A549 (cell line): ENCODE data around the gene CCDC154. TPM values are rescaled to one million over a fixed set of nuclear protein-coding genes. Genes with fewer than 3 reads are reported as not detected.

Experiments used
- ATAC-seq, 2 experiments: fragments of 200-7000 bp in 1 of 2; fragments of >200 bp in 1 of 2; cut with Nextera tagmentation in 1 of 2; cut with Tn5 transposase in 1 of 2; 3 replicates each; pipeline versions ENCODE4 v1.8.0 to v1.9.1; 2018 to 2020; ENCODE audit warnings: mild to moderate bottlenecking in 1 of 2, moderate library complexity in 1 of 2
- CTCF ChIA-PET: fragments of 300-600 bp; sonication (Branson Sonifier 250); formaldehyde crosslinking; extraction: SDS; loops from one replicate; lab custom pipeline; 2021; ENCODE audit warnings: antibody characterized with exemption, inconsistent platforms; lab: Yijun Ruan, JAX
- POLR2A ChIA-PET: fragments of 350-600 bp; formaldehyde crosslinking; extraction: SDS; loops from one replicate; lab custom pipeline; 2021; ENCODE audit warnings: antibody characterized with exemption, inconsistent platforms; lab: Yijun Ruan, JAX
- DNase-seq, 2 experiments: peaks; one replicate each; pipeline versions ENCODE4 v3.0.0 to v3.0.0-alpha.2; 2011 to 2016; ENCODE audit warnings: low read depth in 1 of 2, low spot score in 1 of 2
- FAIRE-seq: peaks from 2 replicates; lab custom pipeline; 2011; peaks lifted over from hg19 to GRCh38; lab: Jason Lieb, UNC
- H3K27ac ChIP-seq, 2 experiments: fragments of >200 bp; sonication (Bioruptor Twin); formaldehyde crosslinking; 3 replicates each; pipeline ENCODE4 v1.5.1; 2016 to 2017
- H3K4me1 ChIP-seq: fragments of >200 bp; sonication (Bioruptor Twin); formaldehyde crosslinking; 3 replicates; pipeline ENCODE4 v1.6.1; 2016
- H3K4me2 ChIP-seq: fragments of >200 bp; sonication (Bioruptor Twin); formaldehyde crosslinking; 3 replicates; pipeline ENCODE4 v1.6.1; 2016
- H3K4me3 ChIP-seq: fragments of >200 bp; sonication (Bioruptor Twin); formaldehyde crosslinking; 3 replicates; pipeline ENCODE4 v1.5.1; 2016
- H3K9me3 ChIP-seq: fragments of >200 bp; sonication (Bioruptor Twin); formaldehyde crosslinking; 3 replicates; pipeline ENCODE4 v1.6.1; 2016
- CEBPB ChIP-seq, 2 experiments: fragments of >200 bp in 1 of 2; sonication (Bioruptor Twin) in 1 of 2; formaldehyde crosslinking in 1 of 2; IDR thresholded peaks; 2 replicates each; pipeline ENCODE4 v1.6.1; 2012 to 2016
- CHD4 ChIP-seq: fragments of 200-600 bp; sonication (generic); IDR thresholded peaks from 2 replicates; pipeline ENCODE4 v1.6.1; 2016; ENCODE audit warnings: antibody characterized with exemption, mild to moderate bottlenecking, borderline replicate concordance
- EHF ChIP-seq: fragments of 250-450 bp; sonication (Bioruptor Pico); IDR thresholded peaks from 2 replicates; pipeline ENCODE4 v1.5.0; 2020; ENCODE audit warnings: mild to moderate bottlenecking
- FOSB ChIP-seq: fragments of 250-450 bp; sonication (Bioruptor Pico); IDR thresholded peaks from 2 replicates; pipeline ENCODE4 v1.5.0; 2020; ENCODE audit warnings: mild to moderate bottlenecking, moderate library complexity
- FOXS1 ChIP-seq: fragments of 250-450 bp; sonication (Bioruptor Pico); IDR thresholded peaks from 2 replicates; pipeline ENCODE4 v1.5.0; 2020; ENCODE audit warnings: mild to moderate bottlenecking, moderate library complexity
- HEYL ChIP-seq: fragments of 250-450 bp; sonication (Bioruptor Pico); IDR thresholded peaks from 2 replicates; pipeline ENCODE4 v1.8.0; 2021; ENCODE audit warnings: mild to moderate bottlenecking, moderate library complexity
- JUN ChIP-seq, 2 experiments: fragments of >200 bp; sonication (Bioruptor Twin); formaldehyde crosslinking; IDR thresholded peaks; 2 replicates in 1 of 2; 3 replicates in 1 of 2; pipeline ENCODE4 v1.6.1; 2016 to 2017
- KDM1A ChIP-seq: fragments of 200-600 bp; sonication (generic); IDR thresholded peaks from 2 replicates; pipeline ENCODE4 v1.6.1; 2016; ENCODE audit warnings: low read depth, mild to moderate bottlenecking
- KDM5A ChIP-seq: fragments of 200-600 bp; sonication (generic); IDR thresholded peaks from 2 replicates; pipeline ENCODE4 v1.6.1; 2016; ENCODE audit warnings: antibody characterized with exemption, mild to moderate bottlenecking
- MAZ ChIP-seq: fragments of 150-350 bp; IDR thresholded peaks from 2 replicates; pipeline ENCODE4 v1.6.1; 2014; ENCODE audit warnings: antibody characterized with exemption, low read depth, low read length, borderline replicate concordance
- NFE2L2 ChIP-seq: fragments of 150-350 bp; conservative IDR thresholded peaks from 2 replicates; pipeline ENCODE4 v1.6.1; 2014; ENCODE audit warnings: low read length
- NPAS2 ChIP-seq: fragments of 250-450 bp; sonication (Bioruptor Pico); IDR thresholded peaks from 2 replicates; pipeline ENCODE4 v1.8.0; 2022; ENCODE audit warnings: mild to moderate bottlenecking, moderate library complexity, borderline replicate concordance
- PHF8 ChIP-seq: fragments of 200-600 bp; sonication (generic); IDR thresholded peaks from 2 replicates; pipeline ENCODE4 v1.6.1; 2016; ENCODE audit warnings: low read depth, mild to moderate bottlenecking, antibody characterized with exemption, moderate library complexity, borderline replicate concordance
- POLR2AphosphoS2 ChIP-seq: conservative IDR thresholded peaks from 2 replicates; pipeline ENCODE4 v1.6.1; 2012; ENCODE audit warnings: low read length, improper control_type of control experiment, inconsistent platforms
- RFX5 ChIP-seq: fragments of 450-650 bp; IDR thresholded peaks from 2 replicates; pipeline ENCODE4 v1.7.1; 2014; ENCODE audit warnings: antibody characterized with exemption, mild to moderate bottlenecking, moderate library complexity
- RNF2 ChIP-seq: fragments of 200-600 bp; sonication (generic); IDR thresholded peaks from 2 replicates; pipeline ENCODE4 v1.6.1; 2016; ENCODE audit warnings: low read depth, mild to moderate bottlenecking, antibody characterized with exemption, moderate library complexity, borderline replicate concordance
- TFCP2L1 ChIP-seq: fragments of 250-450 bp; sonication (Bioruptor Pico); IDR thresholded peaks from 2 replicates; pipeline ENCODE4 v1.5.0; 2021; ENCODE audit warnings: mild to moderate bottlenecking
- ZFP36 ChIP-seq: fragments of 450-650 bp; IDR thresholded peaks from 2 replicates; pipeline ENCODE4 v1.6.1; 2014; ENCODE audit warnings: borderline replicate concordance; ENCODE audit not compliant: partially characterized antibody
- ZNF302 ChIP-seq: fragments of 250-450 bp; sonication (Bioruptor Pico); IDR thresholded peaks from 2 replicates; pipeline ENCODE4 v1.9.0; 2021; ENCODE audit warnings: inconsistent platforms, mild to moderate bottlenecking, moderate library complexity
- ZSCAN20 ChIP-seq: fragments of 250-450 bp; sonication (Bioruptor Pico); IDR thresholded peaks from 2 replicates; pipeline ENCODE4 v1.8.0; 2022; ENCODE audit warnings: mild to moderate bottlenecking, moderate library complexity
- WGBS: methylation state at CpG from one replicate; pipeline ENCODE4 v1.1.6; 2017; ENCODE audit errors: missing lambda C conversion rate; 5-methylcytosine and 5-hydroxymethylcytosine counted together
- polyA plus RNA-seq, 4 experiments: library from polyadenylated mRNA; depleted of rRNA in 3 of 4; stranded (reverse); fragments of >200 nt; fragmentation: RNase III in 1 of 4; extraction: RNeasy Plus Mini Kit Qiagen cat#74134 plus additional on column Dnase treatment in 1 of 4; gene quantifications; 2 replicates in 3 of 4; 3 replicates in 1 of 4; pipeline ENCODE4 v1.2.3, GENCODE V29; 2011 to 2017
- TF ChIP-seq, protein P1 (sequence below): fragments of >200 bp; sonication (Bioruptor Twin); formaldehyde crosslinking; IDR thresholded peaks from 3 replicates; pipeline ENCODE4 v1.6.1; 2016
- TF ChIP-seq, protein P2 (sequence below): fragments of >200 bp; sonication (Bioruptor Twin); formaldehyde crosslinking; IDR thresholded peaks from 3 replicates; pipeline ENCODE4 v1.5.1; 2016
- TF ChIP-seq, protein P3 (sequence below): fragments of >200 bp; sonication (Bioruptor Twin); formaldehyde crosslinking; IDR thresholded peaks from 2 replicates; pipeline ENCODE4 v1.6.1; 2016

CCDC154 gene
- polyA plus RNA-seq, 2 of the 4 experiments (the other 2 are of a cell fraction): 0.16 to 0.74 TPM

GRCh38 chr16:1431497-1432270 lies 12.7 kb downstream of the CCDC154 start:
- H3K4me2 ChIP-seq: no peak overlapping the region
- DNase-seq (no peak), ATAC-seq (no peak), FAIRE-seq (no peak)
- ChIA-PET CTCF (no interaction called here), POLR2A (interaction anchor here (0.7 kb wide), 1 partner anchor 11 kb away, joined by 3 read pairs; the partner anchor contains the start of gene UQCC4)
- TF ChIP-seq JUN (IDR thresholded peaks at IDR 0.05): no peak
- no peak overlapping the region for H3K4me3 ChIP-seq
- no peak overlapping the region for H3K27ac ChIP-seq
- no peaks in the 10 kb centered on the region for H3K9me3 ChIP-seq
- WGBS: 77% methylated on average over 5 of the region's 20 CpGs
- H3K4me1 ChIP-seq: peaks cover 10% of the 10 kb centered on the region; the same call in 2 of the 3 replicates

- ATAC-seq (no peak), FAIRE-seq (no peak)
- no peak within 1 kb of the TSS for H3K4me2 ChIP-seq
- peaks cover 10% of the 10 kb centered on the region; the same call in 2 of the 3 replicates for H3K4me1 ChIP-seq
- POLR2A ChIA-PET: interaction anchor here (0.7 kb wide), 1 partner anchor 10 kb away, joined by 3 read pairs; the partner anchor contains the start of gene UQCC4
- H3K27ac ChIP-seq: no peak within 1 kb of the TSS
- WGBS: 58% methylated on average over 19 of the region's 35 CpGs
- no peaks in the 10 kb centered on the region for H3K9me3 ChIP-seq
- TF ChIP-seq RFX5: no peak
- no peak for TF ChIP-seq PHF8
- TF ChIP-seq KDM1A: no peak
- no peak for TF ChIP-seq FOXS1 (CRISPR knock-in tag)
- TF ChIP-seq, all 56 proteins: peak for 0
- CTCF ChIA-PET: no interaction called here
- DNase-seq: no peak
- H3K4me3 ChIP-seq: no peak within 1 kb of the TSS
Observed at GRCh38 chr16:1430759-1431496, 13.4 kb downstream of the CCDC154 start, which contains the start of gene PERCC1. Gene PERCC1, plus strand, starts transcription at chr16:1431078. Its CDS starts 1,516 bp downstream, at chr16:1432594.

GRCh38 chr16:1430214-1430758 lies 14.1 kb downstream of the CCDC154 start:
- Histone ChIP-seq H3K27ac (no peak overlapping the region), H3K9me3 (no peaks in the 10 kb centered on the region), H3K4me3 (no peak overlapping the region), H3K4me2 (no peak overlapping the region), H3K4me1 (peaks cover 10% of the 10 kb centered on the region; the same call in 2 of the 3 replicates)
- WGBS: 81% methylated on average over 14 of the region's 14 CpGs
- no peak for DNase-seq
- no peak for FAIRE-seq
- TF ChIP-seq RNF2 (no peak), ZSCAN20 (CRISPR knock-in tag) (no peak), CEBPB (IDR thresholded peaks at IDR 0.05) (no peak), TFCP2L1 (CRISPR knock-in tag) (no peak), MAZ (no peak), POLR2AphosphoS2 (no peak), EHF (no peak), NFE2L2 (no peak), ZFP36 (no peak), NPAS2 (no peak), CHD4 (no peak), FOSB (CRISPR knock-in tag) (no peak), KDM5A (no peak), HEYL (CRISPR knock-in tag) (no peak), ZNF302 (CRISPR knock-in tag) (no peak), RFX5 (no peak)
- TF ChIP-seq, protein P1, sequence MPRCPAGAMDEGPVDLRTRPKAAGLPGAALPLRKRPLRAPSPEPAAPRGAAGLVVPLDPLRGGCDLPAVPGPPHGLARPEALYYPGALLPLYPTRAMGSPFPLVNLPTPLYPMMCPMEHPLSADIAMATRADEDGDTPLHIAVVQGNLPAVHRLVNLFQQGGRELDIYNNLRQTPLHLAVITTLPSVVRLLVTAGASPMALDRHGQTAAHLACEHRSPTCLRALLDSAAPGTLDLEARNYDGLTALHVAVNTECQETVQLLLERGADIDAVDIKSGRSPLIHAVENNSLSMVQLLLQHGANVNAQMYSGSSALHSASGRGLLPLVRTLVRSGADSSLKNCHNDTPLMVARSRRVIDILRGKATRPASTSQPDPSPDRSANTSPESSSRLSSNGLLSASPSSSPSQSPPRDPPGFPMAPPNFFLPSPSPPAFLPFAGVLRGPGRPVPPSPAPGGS: no peak
- TF ChIP-seq, protein P2, sequence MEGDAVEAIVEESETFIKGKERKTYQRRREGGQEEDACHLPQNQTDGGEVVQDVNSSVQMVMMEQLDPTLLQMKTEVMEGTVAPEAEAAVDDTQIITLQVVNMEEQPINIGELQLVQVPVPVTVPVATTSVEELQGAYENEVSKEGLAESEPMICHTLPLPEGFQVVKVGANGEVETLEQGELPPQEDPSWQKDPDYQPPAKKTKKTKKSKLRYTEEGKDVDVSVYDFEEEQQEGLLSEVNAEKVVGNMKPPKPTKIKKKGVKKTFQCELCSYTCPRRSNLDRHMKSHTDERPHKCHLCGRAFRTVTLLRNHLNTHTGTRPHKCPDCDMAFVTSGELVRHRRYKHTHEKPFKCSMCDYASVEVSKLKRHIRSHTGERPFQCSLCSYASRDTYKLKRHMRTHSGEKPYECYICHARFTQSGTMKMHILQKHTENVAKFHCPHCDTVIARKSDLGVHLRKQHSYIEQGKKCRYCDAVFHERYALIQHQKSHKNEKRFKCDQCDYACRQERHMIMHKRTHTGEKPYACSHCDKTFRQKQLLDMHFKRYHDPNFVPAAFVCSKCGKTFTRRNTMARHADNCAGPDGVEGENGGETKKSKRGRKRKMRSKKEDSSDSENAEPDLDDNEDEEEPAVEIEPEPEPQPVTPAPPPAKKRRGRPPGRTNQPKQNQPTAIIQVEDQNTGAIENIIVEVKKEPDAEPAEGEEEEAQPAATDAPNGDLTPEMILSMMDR: no peak
- TF ChIP-seq, protein P3, sequence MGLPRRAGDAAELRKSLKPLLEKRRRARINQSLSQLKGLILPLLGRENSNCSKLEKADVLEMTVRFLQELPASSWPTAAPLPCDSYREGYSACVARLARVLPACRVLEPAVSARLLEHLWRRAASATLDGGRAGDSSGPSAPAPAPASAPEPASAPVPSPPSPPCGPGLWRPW: no peak
- ChIA-PET CTCF (interaction anchor here (0.5 to 2.0 kb wide), 2 partner anchors 16 to 183 kb away, joined by 3 to 4 read pairs; no protein-coding TSS in a partner anchor), POLR2A (no interaction called here)
- ATAC-seq: no peak
